Measurements from ENCODE around the gene APP.

Gene APP

GRCh38 chr21:26171258-26172100 lies 909 bp upstream of the APP start:
- no peaks in the 10 kb centered on the region for H3K9me3 Mint-ChIP-seq
- peaks cover 31% of the 10 kb centered on the region for H3K27me3 Mint-ChIP-seq
- peaks cover 30% of the 10 kb centered on the region for H3K4me1 Mint-ChIP-seq
- peak overlapping the region; percentile 86 for H3K27ac Mint-ChIP-seq
- peak overlapping the region; percentile 95 for H3K4me3 Mint-ChIP-seq
- no peak for ATAC-seq
- no peaks in the 10 kb centered on the region for H3K36me3 Mint-ChIP-seq

GRCh38 chr21:26169611-26170470 lies 729 bp downstream of the APP start:
- Mint-ChIP-seq H3K36me3 (no peaks in the 10 kb centered on the region), H3K4me1 (peaks cover 30% of the 10 kb centered on the region), H3K4me3 (peak overlapping the region; percentile 95), H3K9me3 (no peaks in the 10 kb centered on the region), H3K27ac (peak overlapping the region; percentile 86), H3K27me3 (peaks cover 26% of the 10 kb centered on the region)
- ATAC-seq, result peak; percentile 75

GRCh38 chr21:26169061-26169610 lies 1.4 kb downstream of the APP start:
- H3K4me1 Mint-ChIP-seq, result peaks cover 26% of the 10 kb centered on the region
- H3K36me3 Mint-ChIP-seq, result no peaks in the 10 kb centered on the region
- peak overlapping the region; percentile 95 for H3K4me3 Mint-ChIP-seq
- no peaks in the 10 kb centered on the region for H3K9me3 Mint-ChIP-seq
- peak overlapping the region; percentile 86 for H3K27ac Mint-ChIP-seq
- peaks cover 19% of the 10 kb centered on the region for H3K27me3 Mint-ChIP-seq
- peak; percentile 78 for ATAC-seq

- Mint-ChIP-seq H3K9me3 (no peaks in the 10 kb centered on the region), H3K27ac (no peak overlapping the region), H3K36me3 (no peaks in the 10 kb centered on the region), H3K4me1 (peaks cover 26% of the 10 kb centered on the region), H3K27me3 (peaks cover 13% of the 10 kb centered on the region), H3K4me3 (no peak overlapping the region)
- ATAC-seq, result no peak
These were observed 2.2 kb downstream of the APP start for GRCh38 chr21:26168371-26168770.

GRCh38 chr21:26167593-26167992 lies 3.0 kb downstream of the APP start:
- ATAC-seq, result no peak
- no peaks in the 10 kb centered on the region for H3K9me3 Mint-ChIP-seq
- no peak overlapping the region for H3K27ac Mint-ChIP-seq
- H3K36me3 Mint-ChIP-seq, result no peaks in the 10 kb centered on the region
- H3K4me3 Mint-ChIP-seq, result no peak overlapping the region
- peaks cover 26% of the 10 kb centered on the region for H3K4me1 Mint-ChIP-seq
- H3K27me3 Mint-ChIP-seq, result peaks cover 13% of the 10 kb centered on the region

GRCh38 chr21:26165331-26165730 lies 5.2 kb downstream of the APP start:
- H3K9me3 Mint-ChIP-seq, result no peaks in the 10 kb centered on the region
- no peaks in the 10 kb centered on the region for H3K36me3 Mint-ChIP-seq
- no peak for ATAC-seq
- no peak overlapping the region for H3K27ac Mint-ChIP-seq
- H3K4me3 Mint-ChIP-seq, result no peak overlapping the region
- H3K4me1 Mint-ChIP-seq, result peaks cover 16% of the 10 kb centered on the region
- H3K27me3 Mint-ChIP-seq, result no peaks in the 10 kb centered on the region

GRCh38 chr21:26164311-26164710 lies 6.3 kb downstream of the APP start:
- Mint-ChIP-seq H3K4me1 (peaks cover 20% of the 10 kb centered on the region), H3K4me3 (no peak overlapping the region), H3K9me3 (no peaks in the 10 kb centered on the region), H3K27ac (no peak overlapping the region), H3K36me3 (no peaks in the 10 kb centered on the region), H3K27me3 (no peaks in the 10 kb centered on the region)
- ATAC-seq, result no peak

- Mint-ChIP-seq H3K27ac (no peak overlapping the region), H3K4me3 (no peak overlapping the region), H3K27me3 (no peaks in the 10 kb centered on the region), H3K4me1 (peaks cover 17% of the 10 kb centered on the region), H3K36me3 (no peaks in the 10 kb centered on the region), H3K9me3 (no peaks in the 10 kb centered on the region)
- ATAC-seq, result no peak
These were observed 8.5 kb downstream of the APP start for GRCh38 chr21:26162081-26162480.

GRCh38 chr21:26159869-26160268 lies 10.7 kb downstream of the APP start:
- H3K4me1 Mint-ChIP-seq, result peaks cover 17% of the 10 kb centered on the region
- no peaks in the 10 kb centered on the region for H3K27me3 Mint-ChIP-seq
- H3K27ac Mint-ChIP-seq, result no peak overlapping the region
- H3K9me3 Mint-ChIP-seq, result no peaks in the 10 kb centered on the region
- no peaks in the 10 kb centered on the region for H3K36me3 Mint-ChIP-seq
- no peak for ATAC-seq
- no peak overlapping the region for H3K4me3 Mint-ChIP-seq

- Mint-ChIP-seq H3K27ac (no peak overlapping the region), H3K27me3 (no peaks in the 10 kb centered on the region), H3K36me3 (no peaks in the 10 kb centered on the region), H3K4me3 (no peak overlapping the region), H3K4me1 (peaks cover 17% of the 10 kb centered on the region), H3K9me3 (no peaks in the 10 kb centered on the region)
- no peak for ATAC-seq
These were observed 12.8 kb downstream of the APP start for GRCh38 chr21:26157801-26158200.

GRCh38 chr21:26154753-26155152 lies 15.8 kb downstream of the APP start:
- H3K36me3 Mint-ChIP-seq, result no peaks in the 10 kb centered on the region
- no peak overlapping the region for H3K27ac Mint-ChIP-seq
- no peak overlapping the region for H3K4me3 Mint-ChIP-seq
- H3K9me3 Mint-ChIP-seq, result peaks cover 2% of the 10 kb centered on the region
- ATAC-seq, result no peak
- peaks cover 11% of the 10 kb centered on the region for H3K4me1 Mint-ChIP-seq
- no peaks in the 10 kb centered on the region for H3K27me3 Mint-ChIP-seq

- ATAC-seq, result no peak
- Mint-ChIP-seq H3K4me3 (no peak overlapping the region), H3K9me3 (peaks cover 2% of the 10 kb centered on the region), H3K36me3 (no peaks in the 10 kb centered on the region), H3K4me1 (peaks cover 6% of the 10 kb centered on the region), H3K27me3 (no peaks in the 10 kb centered on the region), H3K27ac (no peak overlapping the region)
These were observed 16.8 kb downstream of the APP start for GRCh38 chr21:26153758-26154157.

- Mint-ChIP-seq H3K27ac (no peak overlapping the region), H3K9me3 (peaks cover 2% of the 10 kb centered on the region), H3K27me3 (no peaks in the 10 kb centered on the region), H3K36me3 (peaks cover under 1% of the 10 kb centered on the region), H3K4me1 (no peaks in the 10 kb centered on the region), H3K4me3 (no peak overlapping the region)
- no peak for ATAC-seq
These were observed 21.7 kb downstream of the APP start for GRCh38 chr21:26148840-26149354.

- Mint-ChIP-seq H3K4me3 (no peak overlapping the region), H3K9me3 (peaks cover 2% of the 10 kb centered on the region), H3K4me1 (no peaks in the 10 kb centered on the region), H3K27ac (no peak overlapping the region), H3K27me3 (no peaks in the 10 kb centered on the region), H3K36me3 (peaks cover 4% of the 10 kb centered on the region)
- ATAC-seq, result no peak
These were observed 22.3 kb downstream of the APP start for GRCh38 chr21:26148071-26148839.

GRCh38 chr21:26147535-26147934 lies 23.0 kb downstream of the APP start:
- no peak overlapping the region for H3K27ac Mint-ChIP-seq
- H3K4me3 Mint-ChIP-seq, result no peak overlapping the region

More at GRCh38 chr21:26147535-26147934, 23.0 kb downstream of the APP start:
- Mint-ChIP-seq H3K27me3 (no peaks in the 10 kb centered on the region), H3K4me1 (no peaks in the 10 kb centered on the region), H3K9me3 (peaks cover 2% of the 10 kb centered on the region), H3K36me3 (peaks cover 4% of the 10 kb centered on the region)
- ATAC-seq, result no peak
